H9 (cell line): ENCODE measurements around the gene PRR13. TPM values are rescaled to one million over a fixed set of nuclear protein-coding genes. Genes with fewer than 3 reads are reported as not detected.

Source experiments
- DNase-seq: peaks from one replicate; pipeline ENCODE4 v3.0.0-alpha.2; 2017
- H2AFZ ChIP-seq: one replicate; pipeline ENCODE4 v1.6.1; 2013; ENCODE audit warnings: mild to moderate bottlenecking, low read length, control low read depth, moderate library complexity
- H2AK5ac ChIP-seq: 2 replicates; pipeline ENCODE4 v1.6.1; 2013; ENCODE audit warnings: low read length, control low read depth, mixed read lengths; ENCODE audit not compliant: insufficient read length
- H2BK120ac ChIP-seq: one replicate; pipeline ENCODE4 v1.6.1; 2013; ENCODE audit warnings: low read depth, mild to moderate bottlenecking, low read length, control low read depth, inconsistent platforms; ENCODE audit not compliant: poor library complexity, severe bottlenecking
- H2BK12ac ChIP-seq: 2 replicates; pipeline ENCODE4 v1.6.1; 2013; ENCODE audit warnings: low read length, control low read depth, mixed read lengths, low read depth; ENCODE audit not compliant: insufficient read length
- H2BK15ac ChIP-seq: 2 replicates; pipeline ENCODE4 v1.6.1; 2013; ENCODE audit warnings: low read depth, low read length, control low read depth
- H2BK20ac ChIP-seq: one replicate; pipeline ENCODE4 v1.6.1; 2013; ENCODE audit warnings: low read depth, mild to moderate bottlenecking, low read length, control low read depth, inconsistent platforms; ENCODE audit not compliant: poor library complexity, severe bottlenecking
- H2BK5ac ChIP-seq: 2 replicates; pipeline ENCODE4 v1.6.1; 2013; ENCODE audit warnings: low read length, control low read depth, mixed read lengths; ENCODE audit not compliant: insufficient read length
- H3K14ac ChIP-seq: 2 replicates; pipeline ENCODE4 v1.6.1; 2013; ENCODE audit warnings: low read length, control low read depth; ENCODE audit not compliant: insufficient read depth
- H3K18ac ChIP-seq: 2 replicates; pipeline ENCODE4 v1.6.1; 2013; ENCODE audit warnings: low read depth, mild to moderate bottlenecking, mixed read lengths, low read length, control low read depth; ENCODE audit not compliant: insufficient read length
- H3K23ac ChIP-seq: 2 replicates; pipeline ENCODE4 v1.6.1; 2013; ENCODE audit warnings: low read length, control low read depth, mixed read lengths, low read depth; ENCODE audit not compliant: insufficient read length
- H3K23me2 ChIP-seq: 2 replicates; pipeline ENCODE4 v1.6.1; 2013; ENCODE audit warnings: low read depth, mild to moderate bottlenecking, mixed read lengths, low read length, control low read depth; ENCODE audit not compliant: insufficient read length, poor library complexity, severe bottlenecking
- H3K27ac ChIP-seq: 2 replicates; pipeline ENCODE4 v1.5.1; 2013; ENCODE audit warnings: low read length, control low read depth, mixed read lengths, low read depth; ENCODE audit not compliant: insufficient read length
- H3K27me3 ChIP-seq: 2 replicates; pipeline ENCODE4 v1.6.1; 2013; ENCODE audit warnings: low read length, control low read depth, inconsistent platforms; ENCODE audit not compliant: insufficient read depth
- H3K4ac ChIP-seq: 2 replicates; pipeline ENCODE4 v1.6.1; 2013; ENCODE audit warnings: low read depth, mild to moderate bottlenecking, control low read depth, inconsistent platforms, low read length, moderate library complexity
- H3K4me1 ChIP-seq: 2 replicates; pipeline ENCODE4 v1.6.1; 2013; ENCODE audit warnings: low read length, control low read depth, inconsistent platforms; ENCODE audit not compliant: insufficient read depth
- H3K4me2 ChIP-seq: 2 replicates; pipeline ENCODE4 v1.6.1; 2013; ENCODE audit warnings: low read length, control low read depth, mixed read lengths; ENCODE audit not compliant: insufficient read length, insufficient read depth
- H3K56ac ChIP-seq: 2 replicates; pipeline ENCODE4 v1.6.1; 2013; ENCODE audit warnings: low read depth, mild to moderate bottlenecking, mixed read lengths, low read length, control low read depth; ENCODE audit not compliant: insufficient read length
- H3K79me1 ChIP-seq: 2 replicates; pipeline ENCODE4 v1.6.1; 2013; ENCODE audit warnings: low read depth, mild to moderate bottlenecking, moderate library complexity, low read length, control low read depth, inconsistent platforms; ENCODE audit not compliant: insufficient read depth, poor library complexity, severe bottlenecking
- H3K79me2 ChIP-seq: 2 replicates; pipeline ENCODE4 v1.6.1; 2013; ENCODE audit warnings: low read length, control low read depth, inconsistent platforms; ENCODE audit not compliant: insufficient read depth
- H3K9ac ChIP-seq: 2 replicates; pipeline ENCODE4 v1.6.1; 2013; ENCODE audit warnings: low read length, control low read depth, mixed read lengths; ENCODE audit not compliant: insufficient read length; ENCODE audit errors: extremely low read depth
- H3K9me3 ChIP-seq: one replicate; pipeline ENCODE4 v1.6.1; 2013; ENCODE audit warnings: low read depth, low read length, inconsistent platforms; ENCODE audit not compliant: control insufficient read depth
- H3T11ph ChIP-seq: one replicate; pipeline ENCODE4 v1.6.1; 2013; ENCODE audit warnings: mild to moderate bottlenecking, low read length, control low read depth, inconsistent platforms
- H4K20me1 ChIP-seq: one replicate; pipeline ENCODE4 v1.6.1; 2013; ENCODE audit not compliant: control insufficient read depth, insufficient read length, insufficient read depth
- H4K5ac ChIP-seq: 2 replicates; pipeline ENCODE4 v1.6.1; 2013; ENCODE audit warnings: low read depth, mild to moderate bottlenecking, mixed read lengths, low read length, control low read depth; ENCODE audit not compliant: insufficient read length
- H4K8ac ChIP-seq: replicated peaks from 2 replicates; pipeline ENCODE4 v1.6.1; 2013; ENCODE audit warnings: low read length, control low read depth, mixed read lengths, low read depth; ENCODE audit not compliant: insufficient read length
- H4K91ac ChIP-seq: 2 replicates; pipeline ENCODE4 v1.6.1; 2013; ENCODE audit warnings: low read depth, mild to moderate bottlenecking, moderate library complexity, mixed read lengths, low read length, control low read depth; ENCODE audit not compliant: insufficient read length
- H3K27ac Mint-ChIP-seq, 3 experiments: 2 replicates in 2 of 3; 3 replicates in 1 of 3; pipeline ENCODE4 v1.8.0; 2020 to 2021; ENCODE audit warnings: mixed read lengths in 3 of 3, mild to moderate bottlenecking in 1 of 3, moderate library complexity in 1 of 3
- H3K27me3 Mint-ChIP-seq: 2 replicates; pipeline ENCODE4 v1.8.0; 2021; ENCODE audit warnings: low read depth, mild to moderate bottlenecking, moderate library complexity, mixed read lengths
- H3K36me3 Mint-ChIP-seq, 3 experiments: 2 replicates in 2 of 3; 3 replicates in 1 of 3; pipeline ENCODE4 v1.8.0; 2020 to 2021; ENCODE audit warnings: low read depth in 3 of 3, mixed read lengths in 3 of 3; ENCODE audit not compliant: insufficient read depth in 1 of 3
- H3K4me1 Mint-ChIP-seq, 2 experiments: 2 replicates each; pipeline ENCODE4 v1.8.0; 2020; ENCODE audit warnings: mixed read lengths in 2 of 2
- H3K4me3 Mint-ChIP-seq, 2 experiments: 2 replicates in 1 of 2; 3 replicates in 1 of 2; pipeline ENCODE4 v1.8.0; 2020 to 2021; ENCODE audit warnings: mild to moderate bottlenecking in 2 of 2, mixed read lengths in 2 of 2, moderate library complexity in 1 of 2
- H3K9me3 Mint-ChIP-seq, 2 experiments: 2 replicates in 1 of 2; 3 replicates in 1 of 2; pipeline ENCODE4 v1.8.0; 2020; ENCODE audit warnings: mild to moderate bottlenecking in 2 of 2, mixed read lengths in 2 of 2, moderate library complexity in 1 of 2
- WGBS: extraction: QIAGEN DNeasy Blood & Tissue Kit; methylation state at CpG from one replicate; pipeline ENCODE4 v1.1.7; 2013; ENCODE audit warnings: missing lambda C conversion rate, low lambda C conversion rate, mixed read lengths; ENCODE audit not compliant: insufficient read length; ENCODE audit errors: extremely low coverage; 5-methylcytosine and 5-hydroxymethylcytosine counted together
- total RNA-seq: library from RNA; stranded (reverse); gene quantifications from 2 replicates; pipeline ENCODE4 v1.2.1, GENCODE V29; 2021
- TF ChIP-seq, protein P1 (sequence below): fragments of 200-600 bp; sonication (generic); conservative IDR thresholded peaks from 3 replicates; pipeline ENCODE4 v1.8.0; 2021; ENCODE audit warnings: antibody characterized with exemption, mild to moderate bottlenecking

The PRR13 gene
- total RNA-seq, 1 experiment from 2014 or later = 147 TPM

DNA sequence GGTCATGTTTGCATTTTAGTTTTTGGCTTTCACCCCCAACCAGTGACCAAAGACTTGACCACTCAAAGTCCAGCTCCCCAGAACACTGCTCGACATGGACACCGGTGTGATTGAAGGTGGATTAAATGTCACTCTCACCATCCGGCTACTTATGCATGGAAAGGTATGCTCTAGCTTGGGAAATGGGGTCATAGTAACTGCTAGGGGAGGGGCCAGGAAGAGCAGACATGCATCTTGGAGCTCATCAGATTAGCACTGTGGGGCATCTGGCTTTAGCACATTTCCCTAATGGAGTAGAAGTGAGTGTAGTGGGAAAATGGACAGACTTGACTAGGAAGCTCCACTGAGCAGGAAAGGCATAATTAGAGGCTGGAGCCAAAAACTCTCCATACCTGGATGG is 13.2 kb downstream of the PRR13 start:
- H2BK20ac ChIP-seq = no peak overlapping the region
- no peak overlapping the region for H3T11ph ChIP-seq
- peaks cover 3% of the 10 kb centered on the region for H3K79me1 ChIP-seq
- H4K5ac ChIP-seq = no peak overlapping the region
- Mint-ChIP-seq H3K4me1 (peaks cover 22 to 41% of the 10 kb centered on the region in 2 experiments), H3K9me3 (no peaks in the 10 kb centered on the region; a peak in 1 of 5 replicates), H3K4me3 (peak overlapping the region; percentile 97), H3K27me3 (no peaks in the 10 kb centered on the region), H3K36me3 (peaks cover 50 to 68% (median 66%) of the 10 kb centered on the region in 3 experiments), H3K27ac (peak overlapping the region; percentile 37 to 86 (median 82); a peak in 4 of 7 replicates)
- DNase-seq = no peak
- H3K4ac ChIP-seq = no peak overlapping the region
- no peaks in the 10 kb centered on the region for H3K23me2 ChIP-seq
- H4K91ac ChIP-seq = no peak overlapping the region
- H3K14ac ChIP-seq = no peak overlapping the region
- no peaks in the 10 kb centered on the region for H3K4me1 ChIP-seq
- H3K4me2 ChIP-seq = peak overlapping the region; percentile 7
- H2AK5ac ChIP-seq = no peak overlapping the region
- H3K56ac ChIP-seq = no peak overlapping the region
- H3K27me3 ChIP-seq = no peaks in the 10 kb centered on the region
- no peaks in the 10 kb centered on the region for H4K20me1 ChIP-seq
- H2BK5ac ChIP-seq = no peak overlapping the region
- WGBS = no CpG with 5 or more reads among the region's 3 CpGs
- H2BK15ac ChIP-seq = no peak overlapping the region
- H3K9ac ChIP-seq = no peak overlapping the region
- H3K9me3 ChIP-seq = no peaks in the 10 kb centered on the region
- H4K8ac ChIP-seq = no peak overlapping the region
- no peak overlapping the region for H3K23ac ChIP-seq
- no peak overlapping the region for H2BK120ac ChIP-seq
- H2AFZ ChIP-seq = no peak overlapping the region
- no peak overlapping the region for H3K18ac ChIP-seq
- TF ChIP-seq, protein P1, sequence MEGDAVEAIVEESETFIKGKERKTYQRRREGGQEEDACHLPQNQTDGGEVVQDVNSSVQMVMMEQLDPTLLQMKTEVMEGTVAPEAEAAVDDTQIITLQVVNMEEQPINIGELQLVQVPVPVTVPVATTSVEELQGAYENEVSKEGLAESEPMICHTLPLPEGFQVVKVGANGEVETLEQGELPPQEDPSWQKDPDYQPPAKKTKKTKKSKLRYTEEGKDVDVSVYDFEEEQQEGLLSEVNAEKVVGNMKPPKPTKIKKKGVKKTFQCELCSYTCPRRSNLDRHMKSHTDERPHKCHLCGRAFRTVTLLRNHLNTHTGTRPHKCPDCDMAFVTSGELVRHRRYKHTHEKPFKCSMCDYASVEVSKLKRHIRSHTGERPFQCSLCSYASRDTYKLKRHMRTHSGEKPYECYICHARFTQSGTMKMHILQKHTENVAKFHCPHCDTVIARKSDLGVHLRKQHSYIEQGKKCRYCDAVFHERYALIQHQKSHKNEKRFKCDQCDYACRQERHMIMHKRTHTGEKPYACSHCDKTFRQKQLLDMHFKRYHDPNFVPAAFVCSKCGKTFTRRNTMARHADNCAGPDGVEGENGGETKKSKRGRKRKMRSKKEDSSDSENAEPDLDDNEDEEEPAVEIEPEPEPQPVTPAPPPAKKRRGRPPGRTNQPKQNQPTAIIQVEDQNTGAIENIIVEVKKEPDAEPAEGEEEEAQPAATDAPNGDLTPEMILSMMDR = no peak
- no peak overlapping the region for H3K27ac ChIP-seq
- H3K79me2 ChIP-seq = peaks cover 23% of the 10 kb centered on the region
- H2BK12ac ChIP-seq = no peak overlapping the region
